Cerebellar cortex (tissue), 1 donor: Measurements from ENCODE around the gene B4GALT1.
"Not testable (repeated sequence)": the region's sequence is repeated elsewhere in the genome, so short reads cannot be mapped to it uniquely, and the experiment has no call there.

ENCODE experiments used
- DNase-seq: peaks from one replicate; pipeline ENCODE4 v3.0.0-alpha.2; 2015; ENCODE audit warnings: low spot score

Gene B4GALT1

GRCh38 chr9:33184963-33185362 is 17.8 kb upstream of the B4GALT1 start:
- DNase-seq, result no peak

- no peak for DNase-seq
These were observed 15.4 kb upstream of the B4GALT1 start for GRCh38 chr9:33182519-33182918.

GRCh38 chr9:33180526-33181184 is 13.5 kb upstream of the B4GALT1 start:
- no peak for DNase-seq

GRCh38 chr9:33178972-33179697 is 12.0 kb upstream of the B4GALT1 start:
- no peak for DNase-seq

GRCh38 chr9:33177639-33178038 is 10.5 kb upstream of the B4GALT1 start:
- DNase-seq, result no peak

GRCh38 chr9:33177086-33177485 is 9.9 kb upstream of the B4GALT1 start:
- no peak for DNase-seq

- no peak for DNase-seq
These were observed 8.7 kb upstream of the B4GALT1 start for GRCh38 chr9:33175649-33176325.

GRCh38 chr9:33172256-33173238 is 5.4 kb upstream of the B4GALT1 start:
- no peak for DNase-seq

GRCh38 chr9:33170464-33171415 is 3.6 kb upstream of the B4GALT1 start:
- DNase-seq, result no peak

- DNase-seq, result no peak
These were observed 1.9 kb upstream of the B4GALT1 start for GRCh38 chr9:33168941-33169544.

GRCh38 chr9:33167972-33168461 is 881 bp upstream of the B4GALT1 start:
- no peak for DNase-seq

- DNase-seq, result no peak
These were observed 679 bp downstream of the B4GALT1 start for GRCh38 chr9:33166231-33167083.

- no peak for DNase-seq
These were observed 1.6 kb downstream of the B4GALT1 start for GRCh38 chr9:33165263-33166151.

- DNase-seq, result not testable (repeated sequence)
These were observed 2.2 kb downstream of the B4GALT1 start for GRCh38 chr9:33164921-33165262.

- DNase-seq, result no peak
These were observed 2.9 kb downstream of the B4GALT1 start for GRCh38 chr9:33164138-33164809.

GRCh38 chr9:33163433-33164137 is 3.6 kb downstream of the B4GALT1 start:
- no peak for DNase-seq

GRCh38 chr9:33162721-33163311 is 4.3 kb downstream of the B4GALT1 start:
- no peak for DNase-seq
